Uterus (tissue), 2 donors: ENCODE data around the gene DOCK3.

ENCODE experiments used
- POLR2A ChIP-seq, 2 donors: fragments of 450-650 bp; IDR thresholded peaks; one replicate each; pipeline ENCODE4 v1.6.1; 2016; ENCODE audit warnings: antibody characterized with exemption in 2 of 2, mild to moderate bottlenecking in 1 of 2, moderate library complexity in 1 of 2
- TF ChIP-seq, protein P1 (sequence below), 4 experiments: fragments of 200-600 bp in 2 of 4; fragments of 450-650 bp in 2 of 4; sonication (generic) in 2 of 4; IDR thresholded peaks; one replicate each; pipeline ENCODE4 v1.5.1; 2016 to 2019; ENCODE audit warnings: antibody characterized with exemption in 4 of 4, mild to moderate bottlenecking in 2 of 4, moderate library complexity in 1 of 4

- TF ChIP-seq POLR2A (IDR thresholded peaks at IDR 0.05) = no peak
- TF ChIP-seq, protein P1, sequence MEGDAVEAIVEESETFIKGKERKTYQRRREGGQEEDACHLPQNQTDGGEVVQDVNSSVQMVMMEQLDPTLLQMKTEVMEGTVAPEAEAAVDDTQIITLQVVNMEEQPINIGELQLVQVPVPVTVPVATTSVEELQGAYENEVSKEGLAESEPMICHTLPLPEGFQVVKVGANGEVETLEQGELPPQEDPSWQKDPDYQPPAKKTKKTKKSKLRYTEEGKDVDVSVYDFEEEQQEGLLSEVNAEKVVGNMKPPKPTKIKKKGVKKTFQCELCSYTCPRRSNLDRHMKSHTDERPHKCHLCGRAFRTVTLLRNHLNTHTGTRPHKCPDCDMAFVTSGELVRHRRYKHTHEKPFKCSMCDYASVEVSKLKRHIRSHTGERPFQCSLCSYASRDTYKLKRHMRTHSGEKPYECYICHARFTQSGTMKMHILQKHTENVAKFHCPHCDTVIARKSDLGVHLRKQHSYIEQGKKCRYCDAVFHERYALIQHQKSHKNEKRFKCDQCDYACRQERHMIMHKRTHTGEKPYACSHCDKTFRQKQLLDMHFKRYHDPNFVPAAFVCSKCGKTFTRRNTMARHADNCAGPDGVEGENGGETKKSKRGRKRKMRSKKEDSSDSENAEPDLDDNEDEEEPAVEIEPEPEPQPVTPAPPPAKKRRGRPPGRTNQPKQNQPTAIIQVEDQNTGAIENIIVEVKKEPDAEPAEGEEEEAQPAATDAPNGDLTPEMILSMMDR (IDR thresholded peaks at IDR 0.05) = no peak
Measured at GRCh38 chr3:50676031-50676705, 1.4 kb downstream of the DOCK3 start.
